Hypothalamus (tissue), 51 donors: ENCODE measurements around the gene S100A5.
A peak's percentile ranks its signal among the peaks of the same experiment; 100 is the strongest.
"Not testable (repeated sequence)": the region's sequence is repeated elsewhere in the genome, so short reads cannot be mapped to it uniquely, and the experiment has no call there.

ENCODE experiments used
- DNase-seq, 51 donors: peaks; one replicate each; lab custom pipeline; 2025; lab: John Stamatoyannopoulos, UW

S100A5 gene

GRCh38 chr1:153567621-153568366, 27.1 kb upstream of the S100A5 start:
- DNase-seq, result no peak

GRCh38 chr1:153566414-153567371, 26.0 kb upstream of the S100A5 start:
- DNase-seq, result peak in 39 of 51 donors; percentile 8 to 93 (median 35)

GRCh38 chr1:153565529-153566374, 25.0 kb upstream of the S100A5 start, which contains the start of gene S100A2:
Gene S100A2, minus strand, starts transcription at chr1:153565844. Its CDS starts 1,967 bp downstream, at chr1:153563877.
- peak in 5 of 51 donors; percentile 6 to 24 (median 13) for DNase-seq

- no peak for DNase-seq
Observed at GRCh38 chr1:153563991-153564390, 23.3 kb upstream of the S100A5 start.

- no peak for DNase-seq
Observed at GRCh38 chr1:153563483-153563901, 22.8 kb upstream of the S100A5 start.

GRCh38 chr1:153562021-153562420, 21.3 kb upstream of the S100A5 start:
- not testable (repeated sequence) for DNase-seq

- no peak for DNase-seq
Observed at GRCh38 chr1:153561466-153561985, 20.8 kb upstream of the S100A5 start.

- DNase-seq, result no peak
Observed at GRCh38 chr1:153560771-153561465, 20.2 kb upstream of the S100A5 start.

GRCh38 chr1:153560241-153560640, 19.5 kb upstream of the S100A5 start:
- no peak for DNase-seq

- no peak for DNase-seq
Observed at GRCh38 chr1:153557877-153558276, 17.1 kb upstream of the S100A5 start.

GRCh38 chr1:153556348-153556747, 15.6 kb upstream of the S100A5 start:
- no peak for DNase-seq

- peak in 1 of 51 donors; percentile 12 for DNase-seq
Observed at GRCh38 chr1:153553830-153554541, 13.3 kb upstream of the S100A5 start.

- no peak for DNase-seq
Observed at GRCh38 chr1:153553096-153553495, 12.4 kb upstream of the S100A5 start.

GRCh38 chr1:153552335-153552734, 11.6 kb upstream of the S100A5 start:
- DNase-seq, result no peak

GRCh38 chr1:153550827-153551500, 10.2 kb upstream of the S100A5 start:
- DNase-seq, result no peak

- no peak for DNase-seq
Observed at GRCh38 chr1:153550398-153550758, 9.6 kb upstream of the S100A5 start.

- no peak for DNase-seq
Observed at GRCh38 chr1:153549741-153550397, 9.1 kb upstream of the S100A5 start.
